ENCODE measurements around the gene ARR3.
"Not testable (repeated sequence)": the region's sequence is repeated elsewhere in the genome, so short reads cannot be mapped to it uniquely, and the experiment has no call there.

Gene ARR3

GRCh38 chrX:70301716-70302115 is 33.6 kb downstream of the ARR3 start:
- TF ChIP-seq CTCF (IDR thresholded peaks at IDR 0.05; ENCODE audit: low read depth, low read length, poor library complexity, severe bottlenecking) (no peak), EZH2phosphoT487 (IDR thresholded peaks at IDR 0.05; ENCODE audit: borderline replicate concordance, low read length) (no peak)
- peaks cover 65% of the 10 kb centered on the region for H3K36me3 ChIP-seq (ENCODE audit: control insufficient read depth, low read length)
- peaks cover 7% of the 10 kb centered on the region for H3K79me2 ChIP-seq (ENCODE audit: control insufficient read depth, low read length)
- H3K9me2 ChIP-seq (replicated peaks; ENCODE audit: control insufficient read depth, low read length), result no peaks in the 10 kb centered on the region
- no peaks in the 10 kb centered on the region for H3K4me1 ChIP-seq (ENCODE audit: control insufficient read depth, low read length)
- no peaks in the 10 kb centered on the region for H3K27me3 ChIP-seq (ENCODE audit: control insufficient read depth, low read length)
- H3K4me3 ChIP-seq (ENCODE audit: low read length), result no peak overlapping the region
- H3F3A ChIP-seq (ENCODE audit: control insufficient read depth, insufficient read depth), result no peaks in the 10 kb centered on the region
- no peak overlapping the region for H3K4me2 ChIP-seq (ENCODE audit: low read length)
- no peak overlapping the region for H3K27ac ChIP-seq (ENCODE audit: low read depth, low read length)
- H4K20me1 ChIP-seq (ENCODE audit: control insufficient read depth, insufficient read depth, low read depth, low read length), result no peaks in the 10 kb centered on the region
- no peaks in the 10 kb centered on the region for H3K9me3 ChIP-seq (ENCODE audit: control insufficient read depth, insufficient read depth, low read length)

GRCh38 chrX:70313503-70313902 is 45.4 kb downstream of the ARR3 start:
- Histone ChIP-seq H3K79me2 (ENCODE audit: control insufficient read depth, low read length) (peaks cover 13% of the 10 kb centered on the region), H3K27ac (ENCODE audit: low read depth, low read length) (no peak overlapping the region), H3F3A (ENCODE audit: control insufficient read depth, insufficient read depth) (no peaks in the 10 kb centered on the region), H3K4me1 (ENCODE audit: control insufficient read depth, low read length) (no peaks in the 10 kb centered on the region), H3K9me3 (ENCODE audit: control insufficient read depth, insufficient read depth, low read length) (no peaks in the 10 kb centered on the region), H3K9me2 (replicated peaks; ENCODE audit: control insufficient read depth, low read length) (no peaks in the 10 kb centered on the region), H3K36me3 (ENCODE audit: control insufficient read depth, low read length) (peaks cover 39% of the 10 kb centered on the region), H4K20me1 (ENCODE audit: control insufficient read depth, insufficient read depth, low read depth, low read length) (no peaks in the 10 kb centered on the region), H3K4me3 (ENCODE audit: low read length) (no peak overlapping the region), H3K27me3 (ENCODE audit: control insufficient read depth, low read length) (no peaks in the 10 kb centered on the region), H3K4me2 (ENCODE audit: low read length) (no peak overlapping the region)
- TF ChIP-seq CTCF (IDR thresholded peaks at IDR 0.05; ENCODE audit: low read depth, low read length, poor library complexity, severe bottlenecking), result no peak
- TF ChIP-seq EZH2phosphoT487 (IDR thresholded peaks at IDR 0.05; ENCODE audit: borderline replicate concordance, low read length), result no peak

GRCh38 chrX:70322784-70323183 is 54.6 kb downstream of the ARR3 start:
- Histone ChIP-seq H3K27ac (ENCODE audit: low read depth, low read length) (no peak overlapping the region), H4K20me1 (ENCODE audit: control insufficient read depth, insufficient read depth, low read depth, low read length) (no peaks in the 10 kb centered on the region), H3K4me1 (ENCODE audit: control insufficient read depth, low read length) (no peaks in the 10 kb centered on the region), H3F3A (ENCODE audit: control insufficient read depth, insufficient read depth) (no peaks in the 10 kb centered on the region), H3K79me2 (ENCODE audit: control insufficient read depth, low read length) (no peaks in the 10 kb centered on the region; the same call in 1 of the 2 replicates), H3K9me3 (ENCODE audit: control insufficient read depth, insufficient read depth, low read length) (no peaks in the 10 kb centered on the region), H3K9me2 (replicated peaks; ENCODE audit: control insufficient read depth, low read length) (no peaks in the 10 kb centered on the region), H3K36me3 (ENCODE audit: control insufficient read depth, low read length) (peaks cover 3% of the 10 kb centered on the region), H3K4me2 (ENCODE audit: low read length) (no peak overlapping the region), H3K27me3 (ENCODE audit: control insufficient read depth, low read length) (no peaks in the 10 kb centered on the region), H3K4me3 (ENCODE audit: low read length) (no peak overlapping the region)
- no peak for TF ChIP-seq EZH2phosphoT487 (IDR thresholded peaks at IDR 0.05; ENCODE audit: borderline replicate concordance, low read length)
- TF ChIP-seq CTCF (IDR thresholded peaks at IDR 0.05; ENCODE audit: low read depth, low read length, poor library complexity, severe bottlenecking), result no peak

GRCh38 chrX:70323628-70324027 is 55.5 kb downstream of the ARR3 start:
- not testable (repeated sequence) for H3K79me2 ChIP-seq (ENCODE audit: control insufficient read depth, low read length); H3K4me2 ChIP-seq (ENCODE audit: low read length); H3K9me2 ChIP-seq (replicated peaks; ENCODE audit: control insufficient read depth, low read length); H3K4me1 ChIP-seq (ENCODE audit: control insufficient read depth, low read length); H4K20me1 ChIP-seq (ENCODE audit: control insufficient read depth, insufficient read depth, low read depth, low read length); H3K4me3 ChIP-seq (ENCODE audit: low read length); H3K36me3 ChIP-seq (ENCODE audit: control insufficient read depth, low read length); H3K9me3 ChIP-seq (ENCODE audit: control insufficient read depth, insufficient read depth, low read length); H3F3A ChIP-seq (ENCODE audit: control insufficient read depth, insufficient read depth); H3K27me3 ChIP-seq (ENCODE audit: control insufficient read depth, low read length); H3K27ac ChIP-seq (ENCODE audit: low read depth, low read length)
